Endothelial cell of umbilical vein (primary cell): ENCODE data around the gene CLIP2.

ENCODE experiments used
- EZH2 ChIP-seq: IDR thresholded peaks from 2 replicates; pipeline ENCODE4 v1.6.1; 2012; ENCODE audit warnings: borderline replicate concordance, low read depth, mild to moderate bottlenecking, moderate library complexity, low read length, inconsistent platforms; ENCODE audit not compliant: severe bottlenecking
- FOS ChIP-seq: IDR thresholded peaks from 2 replicates; pipeline ENCODE4 v1.6.1; 2011; ENCODE audit warnings: mild to moderate bottlenecking, low read length, moderate library complexity, borderline replicate concordance; ENCODE audit not compliant: insufficient read depth
- JUN ChIP-seq: IDR thresholded peaks from 2 replicates; pipeline ENCODE4 v1.6.1; 2011; ENCODE audit warnings: borderline replicate concordance, low read depth; ENCODE audit not compliant: insufficient read length, insufficient read depth
- MYC ChIP-seq: IDR thresholded peaks from one replicate; pipeline ENCODE4 v1.6.1; 2011; ENCODE audit warnings: mild to moderate bottlenecking, low read depth, low read length
- POLR2A ChIP-seq: IDR thresholded peaks from 2 replicates; pipeline ENCODE4 v1.6.1; 2012; ENCODE audit warnings: low read depth, mild to moderate bottlenecking, control low read depth, low read length
- POLR2AphosphoS5 ChIP-seq: IDR thresholded peaks from 2 replicates; pipeline ENCODE4 v1.6.1; 2012; ENCODE audit warnings: low read depth, mild to moderate bottlenecking, control low read depth, low read length, moderate library complexity; ENCODE audit not compliant: insufficient read depth
- TF ChIP-seq, protein P1 (sequence below), 2 donors: IDR thresholded peaks; 1 replicate in 1 of 2; 2 replicates in 1 of 2; pipeline ENCODE4 v1.5.1; 2011; ENCODE audit warnings: low read length in 2 of 2, mild to moderate bottlenecking in 2 of 2, moderate library complexity in 2 of 2, control low read depth in 1 of 2, inconsistent platforms in 1 of 2, low read depth in 1 of 2; ENCODE audit not compliant: insufficient read depth in 1 of 2; ENCODE audit errors: extremely low read depth in 1 of 2
- TF ChIP-seq, protein P2 (sequence below): IDR thresholded peaks from 2 replicates; pipeline ENCODE4 v1.6.1; 2011; ENCODE audit not compliant: insufficient read depth, insufficient read length

DNA sequence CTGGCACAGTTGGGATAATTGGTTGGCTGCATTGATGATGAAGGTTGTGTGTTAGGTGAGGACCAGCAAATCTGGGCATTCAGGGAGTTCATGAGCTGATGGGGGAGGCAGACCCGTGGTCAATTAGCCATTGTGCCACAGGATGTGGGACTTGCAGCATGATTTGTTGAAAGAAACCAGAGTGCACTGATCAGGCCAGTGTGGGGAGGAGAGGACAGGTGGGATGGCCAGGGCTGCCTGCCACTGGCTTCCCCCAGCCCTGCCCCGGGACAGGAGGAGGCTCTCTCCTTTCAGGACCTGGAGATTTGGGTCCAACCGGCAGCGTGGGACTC lies 4.3 kb downstream of the CLIP2 start:
- TF ChIP-seq, protein P1, sequence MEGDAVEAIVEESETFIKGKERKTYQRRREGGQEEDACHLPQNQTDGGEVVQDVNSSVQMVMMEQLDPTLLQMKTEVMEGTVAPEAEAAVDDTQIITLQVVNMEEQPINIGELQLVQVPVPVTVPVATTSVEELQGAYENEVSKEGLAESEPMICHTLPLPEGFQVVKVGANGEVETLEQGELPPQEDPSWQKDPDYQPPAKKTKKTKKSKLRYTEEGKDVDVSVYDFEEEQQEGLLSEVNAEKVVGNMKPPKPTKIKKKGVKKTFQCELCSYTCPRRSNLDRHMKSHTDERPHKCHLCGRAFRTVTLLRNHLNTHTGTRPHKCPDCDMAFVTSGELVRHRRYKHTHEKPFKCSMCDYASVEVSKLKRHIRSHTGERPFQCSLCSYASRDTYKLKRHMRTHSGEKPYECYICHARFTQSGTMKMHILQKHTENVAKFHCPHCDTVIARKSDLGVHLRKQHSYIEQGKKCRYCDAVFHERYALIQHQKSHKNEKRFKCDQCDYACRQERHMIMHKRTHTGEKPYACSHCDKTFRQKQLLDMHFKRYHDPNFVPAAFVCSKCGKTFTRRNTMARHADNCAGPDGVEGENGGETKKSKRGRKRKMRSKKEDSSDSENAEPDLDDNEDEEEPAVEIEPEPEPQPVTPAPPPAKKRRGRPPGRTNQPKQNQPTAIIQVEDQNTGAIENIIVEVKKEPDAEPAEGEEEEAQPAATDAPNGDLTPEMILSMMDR (IDR thresholded peaks at IDR 0.05; ENCODE audit: extremely low read depth in 1 of 2, insufficient read depth in 1 of 2, low read depth in 1 of 2, low read length in 2 of 2): no peak
- TF ChIP-seq, protein P2, sequence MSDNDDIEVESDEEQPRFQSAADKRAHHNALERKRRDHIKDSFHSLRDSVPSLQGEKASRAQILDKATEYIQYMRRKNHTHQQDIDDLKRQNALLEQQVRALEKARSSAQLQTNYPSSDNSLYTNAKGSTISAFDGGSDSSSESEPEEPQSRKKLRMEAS: no peak
- TF ChIP-seq POLR2A: no peak
- no peak for TF ChIP-seq POLR2AphosphoS5
- no peak for TF ChIP-seq MYC
- TF ChIP-seq EZH2: no peak
- no peak for TF ChIP-seq JUN
- TF ChIP-seq FOS: no peak
